ENCODE measurements around the gene ACTL7A.

ACTL7A gene

GRCh38 chr9:108850293-108850897 is 11.7 kb upstream of the ACTL7A start:
- DNase-seq = peak; percentile 23 to 39

GRCh38 chr9:108851138-108851537 is 10.9 kb upstream of the ACTL7A start:
- no peak for DNase-seq

- no peak for DNase-seq
Measured at GRCh38 chr9:108852079-108852478, 10.0 kb upstream of the ACTL7A start.

- no peak for DNase-seq
Measured at GRCh38 chr9:108854094-108854493, 8.0 kb upstream of the ACTL7A start.

GRCh38 chr9:108854641-108855528 is 7.2 kb upstream of the ACTL7A start:
- DNase-seq = no peak

- no peak for DNase-seq
Measured at GRCh38 chr9:108855529-108855886, 6.6 kb upstream of the ACTL7A start.

GRCh38 chr9:108855888-108856287 is 6.2 kb upstream of the ACTL7A start, which contains the start of gene ACTL7B:
Gene ACTL7B, minus strand, starts transcription at chr9:108855986. Its CDS starts 56 bp downstream, at chr9:108855930.
- no peak for DNase-seq

GRCh38 chr9:108857572-108857971 is 4.5 kb upstream of the ACTL7A start:
- DNase-seq = peak; percentile 45 to 72

GRCh38 chr9:108859459-108860114 is 2.5 kb upstream of the ACTL7A start:
- DNase-seq = no peak

GRCh38 chr9:108860354-108860753 is 1.7 kb upstream of the ACTL7A start:
- DNase-seq = no peak

- no peak for DNase-seq
Measured at GRCh38 chr9:108860764-108861163, 1.3 kb upstream of the ACTL7A start.

GRCh38 chr9:108861464-108861863 is 602 bp upstream of the ACTL7A start:
- no peak for DNase-seq

GRCh38 chr9:108863891-108864290 is 1.8 kb downstream of the ACTL7A start:
- peak in 1 of 2 donors; percentile 30 for DNase-seq

- DNase-seq = no peak
Measured at GRCh38 chr9:108864446-108864845, 2.4 kb downstream of the ACTL7A start.

- DNase-seq = no peak
Measured at GRCh38 chr9:108865037-108865436, 3.0 kb downstream of the ACTL7A start.

GRCh38 chr9:108866001-108866420 is 3.9 kb downstream of the ACTL7A start:
- DNase-seq = no peak

- DNase-seq = no peak
Measured at GRCh38 chr9:108867116-108867515, 5.0 kb downstream of the ACTL7A start.

GRCh38 chr9:108867829-108868228 is 5.8 kb downstream of the ACTL7A start:
- no peak for DNase-seq

- DNase-seq = no peak
Measured at GRCh38 chr9:108869092-108869725, 7.1 kb downstream of the ACTL7A start.

- DNase-seq = no peak
Measured at GRCh38 chr9:108874058-108874788, 12.2 kb downstream of the ACTL7A start.

GRCh38 chr9:108876425-108876824 is 14.4 kb downstream of the ACTL7A start:
- DNase-seq = no peak

- no peak for DNase-seq
Measured at GRCh38 chr9:108877524-108877923, 15.5 kb downstream of the ACTL7A start.

Data from inflammatory macrophage treated with lipopolysaccharide for 1 hour (primary cell).